Measurements from ENCODE around the gene C1orf87. TPM values are rescaled to one million over a fixed set of nuclear protein-coding genes. Genes with fewer than 3 reads are reported as not detected.

C1orf87 gene
- total and polyA plus RNA-seq, 2 donors (not counting 1 experiment from before 2014, with no cell fraction given): 0.10 to 0.50 TPM

DNA sequence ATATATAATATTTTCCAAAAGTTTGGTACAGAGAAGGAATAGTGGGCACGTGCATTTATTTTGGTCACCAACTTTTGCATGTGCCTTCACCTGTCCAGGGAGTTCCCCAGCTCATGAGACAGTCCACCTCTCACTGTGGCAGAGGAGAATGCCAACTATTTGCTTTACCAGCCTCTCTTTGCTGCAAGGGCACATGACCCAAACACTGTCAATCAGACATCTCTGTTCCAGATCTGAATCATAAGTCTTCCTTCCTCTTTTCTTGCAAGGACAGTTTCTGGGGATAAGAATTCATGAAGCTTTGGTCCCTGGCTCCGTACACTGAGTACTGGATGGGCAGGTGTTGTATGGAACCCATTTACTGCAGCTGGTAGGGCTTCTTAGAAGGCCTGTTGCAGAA, 38.6 kb downstream of the C1orf87 start:
- Histone ChIP-seq H3K9me3 (ENCODE audit: control insufficient read depth, insufficient read depth, low read depth, low read length) (no peaks in the 10 kb centered on the region), H3K9ac (ENCODE audit: insufficient read depth, low read length) (no peak overlapping the region), H3K36me3 (ENCODE audit: control insufficient read depth, insufficient read depth, low read length) (no peaks in the 10 kb centered on the region), H4K20me1 (ENCODE audit: control insufficient read depth, extremely low read depth, insufficient read depth, low read length) (no peaks in the 10 kb centered on the region), H3K27me3 (ENCODE audit: control insufficient read depth, insufficient read depth, low read length) (no peaks in the 10 kb centered on the region), H3K4me2 (ENCODE audit: extremely low read depth, insufficient read depth, low read length) (no peak overlapping the region), H3K27ac (ENCODE audit: insufficient read depth, low read length) (no peak overlapping the region), H3K4me3 (replicated peaks in 1 of 4; ENCODE audit: control extremely low read depth in 1 of 4, insufficient read depth in 1 of 4, low read depth in 3 of 4, low read length in 4 of 4) (no peak overlapping the region), H3K79me2 (ENCODE audit: control insufficient read depth, insufficient read depth, low read length) (no peaks in the 10 kb centered on the region), H2AFZ (ENCODE audit: low read length) (no peak overlapping the region), H3K4me1 (ENCODE audit: control insufficient read depth, extremely low read depth, insufficient read depth, low read length) (no peaks in the 10 kb centered on the region)
- TF ChIP-seq, protein P1, sequence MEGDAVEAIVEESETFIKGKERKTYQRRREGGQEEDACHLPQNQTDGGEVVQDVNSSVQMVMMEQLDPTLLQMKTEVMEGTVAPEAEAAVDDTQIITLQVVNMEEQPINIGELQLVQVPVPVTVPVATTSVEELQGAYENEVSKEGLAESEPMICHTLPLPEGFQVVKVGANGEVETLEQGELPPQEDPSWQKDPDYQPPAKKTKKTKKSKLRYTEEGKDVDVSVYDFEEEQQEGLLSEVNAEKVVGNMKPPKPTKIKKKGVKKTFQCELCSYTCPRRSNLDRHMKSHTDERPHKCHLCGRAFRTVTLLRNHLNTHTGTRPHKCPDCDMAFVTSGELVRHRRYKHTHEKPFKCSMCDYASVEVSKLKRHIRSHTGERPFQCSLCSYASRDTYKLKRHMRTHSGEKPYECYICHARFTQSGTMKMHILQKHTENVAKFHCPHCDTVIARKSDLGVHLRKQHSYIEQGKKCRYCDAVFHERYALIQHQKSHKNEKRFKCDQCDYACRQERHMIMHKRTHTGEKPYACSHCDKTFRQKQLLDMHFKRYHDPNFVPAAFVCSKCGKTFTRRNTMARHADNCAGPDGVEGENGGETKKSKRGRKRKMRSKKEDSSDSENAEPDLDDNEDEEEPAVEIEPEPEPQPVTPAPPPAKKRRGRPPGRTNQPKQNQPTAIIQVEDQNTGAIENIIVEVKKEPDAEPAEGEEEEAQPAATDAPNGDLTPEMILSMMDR (conservative IDR thresholded peaks at IDR 0.05 in 1 of 2, IDR thresholded peaks at IDR 0.05 in 1 of 2; ENCODE audit: low read depth in 1 of 2, low read length in 2 of 2): no peak
- no peak for TF ChIP-seq EZH2 (IDR thresholded peaks at IDR 0.05; ENCODE audit: low read length, missing control alignments)
- DNase-seq (ENCODE audit: low read depth in 2 of 2): no peak

DNA sequence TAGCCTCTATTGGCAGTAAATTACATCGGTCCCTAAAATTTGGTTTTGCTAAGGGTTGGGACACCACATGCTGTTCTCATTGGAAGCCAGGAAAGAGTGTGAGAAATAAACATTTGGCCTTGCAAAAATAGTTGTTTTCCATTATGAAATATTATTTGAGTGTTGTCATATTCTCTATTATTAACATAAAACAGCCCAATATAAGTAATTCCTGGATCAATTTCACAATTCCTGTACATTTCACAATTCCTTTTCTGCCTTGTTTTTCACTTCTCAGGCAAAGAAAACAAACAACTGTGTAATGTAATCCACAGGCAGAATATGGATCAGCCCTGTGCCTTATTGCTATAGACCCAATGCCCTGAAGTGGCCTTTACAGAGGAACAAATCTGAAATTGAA, 40.5 kb downstream of the C1orf87 start:
- peak in 1 of 2 donors; percentile 40 for DNase-seq (ENCODE audit: low read depth in 2 of 2)
- H3K27me3 ChIP-seq (ENCODE audit: control insufficient read depth, insufficient read depth, low read length): no peaks in the 10 kb centered on the region
- H3K27ac ChIP-seq (ENCODE audit: insufficient read depth, low read length): no peak overlapping the region
- no peak overlapping the region for H2AFZ ChIP-seq (ENCODE audit: low read length)
- H3K4me3 ChIP-seq (replicated peaks in 1 of 4; ENCODE audit: control extremely low read depth in 1 of 4, insufficient read depth in 1 of 4, low read depth in 3 of 4, low read length in 4 of 4): no peak overlapping the region
- no peaks in the 10 kb centered on the region for H3K79me2 ChIP-seq (ENCODE audit: control insufficient read depth, insufficient read depth, low read length)
- no peaks in the 10 kb centered on the region for H3K9me3 ChIP-seq (ENCODE audit: control insufficient read depth, insufficient read depth, low read depth, low read length)
- no peak overlapping the region for H3K4me2 ChIP-seq (ENCODE audit: extremely low read depth, insufficient read depth, low read length)
- H3K9ac ChIP-seq (ENCODE audit: insufficient read depth, low read length): no peak overlapping the region
- H3K4me1 ChIP-seq (ENCODE audit: control insufficient read depth, extremely low read depth, insufficient read depth, low read length): no peaks in the 10 kb centered on the region
- H4K20me1 ChIP-seq (ENCODE audit: control insufficient read depth, extremely low read depth, insufficient read depth, low read length): no peaks in the 10 kb centered on the region
- TF ChIP-seq, protein P1 (conservative IDR thresholded peaks at IDR 0.05 in 1 of 2, IDR thresholded peaks at IDR 0.05 in 1 of 2; ENCODE audit: low read depth in 1 of 2, low read length in 2 of 2): no peak
- TF ChIP-seq EZH2 (IDR thresholded peaks at IDR 0.05; ENCODE audit: low read length, missing control alignments): no peak
- H3K36me3 ChIP-seq (ENCODE audit: control insufficient read depth, insufficient read depth, low read length): no peaks in the 10 kb centered on the region

DNA sequence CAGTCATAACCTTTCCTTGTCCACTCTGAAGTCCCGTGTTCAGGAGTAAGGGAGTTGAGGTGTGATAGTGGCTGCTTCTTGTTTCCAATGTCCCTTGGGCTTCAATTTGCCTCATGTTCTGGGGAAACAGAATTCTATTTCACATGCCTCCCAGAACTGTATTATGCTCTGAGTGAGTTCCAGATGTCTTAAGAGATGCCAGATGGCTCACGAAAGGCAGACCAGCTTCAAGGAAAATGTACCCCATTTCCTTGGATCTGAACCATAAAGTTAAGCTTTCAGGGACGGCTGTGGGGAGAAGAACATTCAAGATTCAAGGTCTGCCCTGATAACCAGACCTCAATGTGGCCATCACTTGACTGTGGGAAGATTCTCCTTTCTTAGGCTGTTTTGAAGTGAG, 42.4 kb downstream of the C1orf87 start:
- TF ChIP-seq EZH2 (IDR thresholded peaks at IDR 0.05; ENCODE audit: low read length, missing control alignments): no peak
- TF ChIP-seq, protein P1 (conservative IDR thresholded peaks at IDR 0.05 in 1 of 2, IDR thresholded peaks at IDR 0.05 in 1 of 2; ENCODE audit: low read depth in 1 of 2, low read length in 2 of 2): no peak
- DNase-seq (ENCODE audit: low read depth in 2 of 2): no peak
- H3K9ac ChIP-seq (ENCODE audit: insufficient read depth, low read length): no peak overlapping the region
- H3K79me2 ChIP-seq (ENCODE audit: control insufficient read depth, insufficient read depth, low read length): no peaks in the 10 kb centered on the region
- H2AFZ ChIP-seq (ENCODE audit: low read length): no peak overlapping the region
- no peak overlapping the region for H3K4me2 ChIP-seq (ENCODE audit: extremely low read depth, insufficient read depth, low read length)
- no peak overlapping the region for H3K27ac ChIP-seq (ENCODE audit: insufficient read depth, low read length)
- H3K4me1 ChIP-seq (ENCODE audit: control insufficient read depth, extremely low read depth, insufficient read depth, low read length): no peaks in the 10 kb centered on the region
- no peaks in the 10 kb centered on the region for H3K36me3 ChIP-seq (ENCODE audit: control insufficient read depth, insufficient read depth, low read length)
- no peaks in the 10 kb centered on the region for H3K27me3 ChIP-seq (ENCODE audit: control insufficient read depth, insufficient read depth, low read length)
- H4K20me1 ChIP-seq (ENCODE audit: control insufficient read depth, extremely low read depth, insufficient read depth, low read length): no peaks in the 10 kb centered on the region
- no peak overlapping the region for H3K4me3 ChIP-seq (replicated peaks in 1 of 4; ENCODE audit: control extremely low read depth in 1 of 4, insufficient read depth in 1 of 4, low read depth in 3 of 4, low read length in 4 of 4)
- no peaks in the 10 kb centered on the region for H3K9me3 ChIP-seq (ENCODE audit: control insufficient read depth, insufficient read depth, low read depth, low read length)

Data from fibroblast of lung (primary cell).